Testis (tissue), 3 donors: ENCODE data around the gene AR. TPM values are rescaled to one million over a fixed set of nuclear protein-coding genes. Genes with fewer than 3 reads are reported as not detected.

ENCODE experiments used
- DNase-seq: peaks from one replicate; pipeline ENCODE4 v3.0.0-alpha.2; 2019
- H3K27ac ChIP-seq, 2 donors: fragments of 200-600 bp; sonication (generic); one replicate each; pipeline ENCODE4 v1.5.1; 2019
- H3K27me3 ChIP-seq: fragments of 200-600 bp; sonication (generic); one replicate; pipeline ENCODE4 v1.5.1; 2019
- H3K36me3 ChIP-seq: fragments of 200-600 bp; sonication (generic); one replicate; pipeline ENCODE4 v1.5.1; 2017; ENCODE audit warnings: low read depth; ENCODE audit errors: missing control alignments
- H3K4me1 ChIP-seq: fragments of 200-600 bp; sonication (generic); one replicate; pipeline ENCODE4 v1.5.1; 2019
- H3K4me3 ChIP-seq, 2 donors: fragments of 200-600 bp; sonication (generic); one replicate each; pipeline ENCODE4 v1.5.1; 2017 to 2019
- H3K9me3 ChIP-seq: fragments of 200-600 bp; sonication (generic); one replicate; pipeline ENCODE4 v1.5.1; 2017
- POLR2A ChIP-seq: fragments of 450-650 bp; IDR thresholded peaks from one replicate; pipeline ENCODE4 v1.6.1; 2017; ENCODE audit warnings: antibody characterized with exemption, mild to moderate bottlenecking, moderate library complexity
- WGBS, 2 donors: methylation state at CpG; one replicate each; pipeline ENCODE4 v1.1.5; 2018; 5-methylcytosine and 5-hydroxymethylcytosine counted together
- intact Hi-C: fragments of 100-400 bp; cut with DNase I; formaldehyde crosslinking; loops from one replicate; pipeline ENCODE4 v1.15.1; 2023; ENCODE audit warnings: low total_unique reads
- polyA plus RNA-seq: library from polyadenylated mRNA; stranded (reverse); fragments of 350-450 nt; fragmentation: Illumina TruSeq; extraction: RNeasy Lipid Tissue Mini Kit (QIAGEN cat#74804); gene quantifications from one replicate; pipeline ENCODE4 v1.2.3, GENCODE V29; 2014; ENCODE audit warnings: low read depth, low replicate concordance; ENCODE audit not compliant: insufficient read depth
- total RNA-seq, 2 donors: library from RNA; depleted of rRNA; stranded (reverse); fragments of >200 nt; gene quantifications; one replicate each; pipeline ENCODE4 v1.2.3, GENCODE V29; 2016
- TF ChIP-seq, protein P1 (sequence below), 3 experiments: fragments of 450-650 bp in 2 of 3; fragments of 200-600 bp in 1 of 3; sonication (generic) in 1 of 3; IDR thresholded peaks; one replicate each; pipeline ENCODE4 v1.5.1; 2016 to 2019; ENCODE audit warnings: antibody characterized with exemption in 3 of 3, mild to moderate bottlenecking in 2 of 3, moderate library complexity in 1 of 3

AR gene
- total and polyA plus RNA-seq, 3 donors from 2014 or later = 12.0 to 52.3 (median 34.3) TPM

DNA sequence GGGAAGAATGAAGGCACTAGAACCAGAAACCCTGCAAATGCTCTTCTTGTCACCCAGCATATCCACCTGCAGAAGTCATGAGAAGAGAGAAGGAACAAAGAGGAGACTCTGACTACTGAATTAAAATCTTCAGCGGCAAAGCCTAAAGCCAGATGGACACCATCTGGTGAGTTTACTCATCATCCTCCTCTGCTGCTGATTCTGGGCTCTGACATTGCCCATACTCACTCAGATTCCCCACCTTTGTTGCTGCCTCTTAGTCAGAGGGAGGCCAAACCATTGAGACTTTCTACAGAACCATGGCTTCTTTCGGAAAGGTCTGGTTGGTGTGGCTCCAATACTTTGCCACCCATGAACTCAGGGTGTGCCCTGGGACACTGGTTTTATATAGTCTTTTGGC lies 181.7 kb downstream of the AR start:
- peaks cover 4% of the 10 kb centered on the region for H3K4me1 ChIP-seq
- intact Hi-C loops = no loop called here
- 90 to 91% methylated on average over 1 to 2 of the region's 2 CpGs for WGBS, 2 donors
- no peaks in the 10 kb centered on the region for H3K36me3 ChIP-seq
- DNase-seq = no peak
- no peaks in the 10 kb centered on the region for H3K27me3 ChIP-seq
- no peaks in the 10 kb centered on the region for H3K9me3 ChIP-seq
- H3K27ac ChIP-seq = no peak overlapping the region
- no peak overlapping the region for H3K4me3 ChIP-seq
- TF ChIP-seq POLR2A = no peak
- TF ChIP-seq, protein P1, sequence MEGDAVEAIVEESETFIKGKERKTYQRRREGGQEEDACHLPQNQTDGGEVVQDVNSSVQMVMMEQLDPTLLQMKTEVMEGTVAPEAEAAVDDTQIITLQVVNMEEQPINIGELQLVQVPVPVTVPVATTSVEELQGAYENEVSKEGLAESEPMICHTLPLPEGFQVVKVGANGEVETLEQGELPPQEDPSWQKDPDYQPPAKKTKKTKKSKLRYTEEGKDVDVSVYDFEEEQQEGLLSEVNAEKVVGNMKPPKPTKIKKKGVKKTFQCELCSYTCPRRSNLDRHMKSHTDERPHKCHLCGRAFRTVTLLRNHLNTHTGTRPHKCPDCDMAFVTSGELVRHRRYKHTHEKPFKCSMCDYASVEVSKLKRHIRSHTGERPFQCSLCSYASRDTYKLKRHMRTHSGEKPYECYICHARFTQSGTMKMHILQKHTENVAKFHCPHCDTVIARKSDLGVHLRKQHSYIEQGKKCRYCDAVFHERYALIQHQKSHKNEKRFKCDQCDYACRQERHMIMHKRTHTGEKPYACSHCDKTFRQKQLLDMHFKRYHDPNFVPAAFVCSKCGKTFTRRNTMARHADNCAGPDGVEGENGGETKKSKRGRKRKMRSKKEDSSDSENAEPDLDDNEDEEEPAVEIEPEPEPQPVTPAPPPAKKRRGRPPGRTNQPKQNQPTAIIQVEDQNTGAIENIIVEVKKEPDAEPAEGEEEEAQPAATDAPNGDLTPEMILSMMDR (IDR thresholded peaks at IDR 0.05) = no peak

DNA sequence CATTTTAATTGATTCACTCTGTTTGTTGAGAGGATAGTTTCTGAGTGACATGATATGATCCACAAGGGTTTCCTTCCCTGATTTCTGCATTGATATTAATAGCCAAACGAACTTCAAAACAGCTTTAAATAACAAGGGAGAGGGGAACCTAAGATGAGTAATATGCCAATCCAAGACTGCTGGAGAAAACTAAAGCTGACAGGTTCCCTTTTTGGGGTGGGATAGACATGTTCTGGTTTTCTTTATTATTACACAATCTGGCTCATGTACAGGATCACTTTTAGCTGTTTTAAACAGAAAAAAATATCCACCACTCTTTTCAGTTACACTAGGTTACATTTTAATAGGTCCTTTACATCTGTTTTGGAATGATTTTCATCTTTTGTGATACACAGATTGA lies 182.2 kb downstream of the AR start:
- Histone ChIP-seq H3K9me3 (no peaks in the 10 kb centered on the region), H3K27me3 (no peaks in the 10 kb centered on the region), H3K36me3 (no peaks in the 10 kb centered on the region), H3K27ac (no peak overlapping the region), H3K4me1 (peaks cover 4% of the 10 kb centered on the region), H3K4me3 (no peak overlapping the region)
- intact Hi-C loops = no loop called here
- WGBS, 2 donors = 53 to 64% methylated on average over 1 of the region's 1 CpG
- DNase-seq = no peak
- TF ChIP-seq, protein P1 (IDR thresholded peaks at IDR 0.05) = no peak
- no peak for TF ChIP-seq POLR2A

DNA sequence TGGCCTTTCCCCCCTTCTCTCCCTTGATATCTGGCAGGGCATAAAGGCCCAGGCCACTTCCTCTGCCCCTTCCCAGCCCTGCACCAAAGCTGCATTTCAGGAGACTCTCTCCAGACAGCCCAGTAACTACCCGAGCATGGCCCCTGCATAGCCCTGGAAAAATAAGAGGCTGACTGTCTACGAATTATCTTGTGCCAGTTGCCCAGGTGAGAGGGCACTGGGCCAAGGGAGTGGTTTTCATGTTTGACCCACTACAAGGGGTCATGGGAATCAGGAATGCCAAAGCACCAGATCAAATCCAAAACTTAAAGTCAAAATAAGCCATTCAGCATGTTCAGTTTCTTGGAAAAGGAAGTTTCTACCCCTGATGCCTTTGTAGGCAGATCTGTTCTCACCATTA lies 183.8 kb downstream of the AR start:
- Histone ChIP-seq H3K4me1 (peaks cover 4% of the 10 kb centered on the region), H3K36me3 (no peaks in the 10 kb centered on the region), H3K27ac (no peak overlapping the region), H3K4me3 (no peak overlapping the region), H3K27me3 (no peaks in the 10 kb centered on the region), H3K9me3 (no peaks in the 10 kb centered on the region)
- 33% methylated on average over 2 of the region's 2 CpGs; no CpG with 5 or more reads in 1 of the 2 donors for WGBS, 2 donors
- intact Hi-C loops = no loop called here
- TF ChIP-seq, protein P1 (IDR thresholded peaks at IDR 0.05) = no peak
- TF ChIP-seq POLR2A = no peak
- DNase-seq = no peak

DNA sequence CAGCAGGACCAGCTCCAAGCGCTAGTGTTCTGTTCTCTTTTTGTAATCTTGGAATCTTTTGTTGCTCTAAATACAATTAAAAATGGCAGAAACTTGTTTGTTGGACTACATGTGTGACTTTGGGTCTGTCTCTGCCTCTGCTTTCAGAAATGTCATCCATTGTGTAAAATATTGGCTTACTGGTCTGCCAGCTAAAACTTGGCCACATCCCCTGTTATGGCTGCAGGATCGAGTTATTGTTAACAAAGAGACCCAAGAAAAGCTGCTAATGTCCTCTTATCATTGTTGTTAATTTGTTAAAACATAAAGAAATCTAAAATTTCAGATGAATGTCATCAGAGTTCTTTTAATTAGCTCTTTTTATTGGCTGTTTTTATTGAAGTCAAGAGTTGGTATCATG lies 186.5 kb downstream of the AR start:
- no peak for DNase-seq
- H3K4me1 ChIP-seq = no peaks in the 10 kb centered on the region
- H3K27ac ChIP-seq = no peak overlapping the region
- intact Hi-C loops = no loop called here
- no peaks in the 10 kb centered on the region for H3K9me3 ChIP-seq
- no peaks in the 10 kb centered on the region for H3K27me3 ChIP-seq
- 44 to 46% methylated on average over 2 of the region's 2 CpGs for WGBS, 2 donors
- H3K36me3 ChIP-seq = no peaks in the 10 kb centered on the region
- no peak for TF ChIP-seq POLR2A
- TF ChIP-seq, protein P1 (IDR thresholded peaks at IDR 0.05) = no peak
- H3K4me3 ChIP-seq = no peak overlapping the region

DNA sequence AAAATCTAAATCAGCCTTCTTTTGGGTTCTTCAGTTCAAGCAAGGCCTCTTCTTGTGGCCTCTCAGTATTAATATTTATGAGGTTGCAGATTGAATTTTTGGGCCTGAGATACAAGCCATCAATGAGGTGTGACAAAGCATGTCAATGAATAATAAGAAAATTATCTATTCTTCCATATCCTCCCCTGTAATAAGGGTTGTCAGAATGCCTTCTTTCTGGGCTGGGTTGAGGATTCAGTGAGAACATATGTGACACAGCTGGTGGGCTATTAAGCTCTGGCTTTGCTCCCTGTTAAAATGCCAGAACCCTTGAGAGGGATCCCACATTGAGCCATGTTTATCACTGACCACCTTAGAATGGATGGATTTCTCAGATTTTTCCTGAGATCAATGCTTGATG lies 187.2 kb downstream of the AR start:
- no peak overlapping the region for H3K27ac ChIP-seq
- no peaks in the 10 kb centered on the region for H3K4me1 ChIP-seq
- no peak for DNase-seq
- no peak for TF ChIP-seq POLR2A
- TF ChIP-seq, protein P1 (IDR thresholded peaks at IDR 0.05) = no peak
- no peaks in the 10 kb centered on the region for H3K9me3 ChIP-seq
- no peaks in the 10 kb centered on the region for H3K36me3 ChIP-seq
- no peak overlapping the region for H3K4me3 ChIP-seq
- intact Hi-C loops = no loop called here
- H3K27me3 ChIP-seq = no peaks in the 10 kb centered on the region
